G401 (cell line): Measurements from ENCODE around the gene OPALIN. TPM values are rescaled to one million over a fixed set of nuclear protein-coding genes. Genes with fewer than 3 reads are reported as not detected.

ENCODE experiments used
- DNase-seq: peaks from one replicate; pipeline ENCODE4 v3.0.0-alpha.2; 2015; ENCODE audit warnings: low spot score
- in situ Hi-C: cut with HindIII; loops from 2 replicates; pipeline ENCODE4 v1.10.0; 2016; ENCODE audit warnings: low sequenced_read_pairs, mixed read lengths
- total RNA-seq: library from RNA; depleted of rRNA; stranded (reverse); fragments of >200 nt; shearing (Covaris generic); gene quantifications from 2 replicates; pipeline ENCODE4 v1.2.3, GENCODE V29; 2014; rRNA removed

The OPALIN gene, protein sequence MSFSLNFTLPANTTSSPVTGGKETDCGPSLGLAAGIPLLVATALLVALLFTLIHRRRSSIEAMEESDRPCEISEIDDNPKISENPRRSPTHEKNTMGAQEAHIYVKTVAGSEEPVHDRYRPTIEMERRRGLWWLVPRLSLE
- not detected in 2 replicates for total RNA-seq

DNA sequence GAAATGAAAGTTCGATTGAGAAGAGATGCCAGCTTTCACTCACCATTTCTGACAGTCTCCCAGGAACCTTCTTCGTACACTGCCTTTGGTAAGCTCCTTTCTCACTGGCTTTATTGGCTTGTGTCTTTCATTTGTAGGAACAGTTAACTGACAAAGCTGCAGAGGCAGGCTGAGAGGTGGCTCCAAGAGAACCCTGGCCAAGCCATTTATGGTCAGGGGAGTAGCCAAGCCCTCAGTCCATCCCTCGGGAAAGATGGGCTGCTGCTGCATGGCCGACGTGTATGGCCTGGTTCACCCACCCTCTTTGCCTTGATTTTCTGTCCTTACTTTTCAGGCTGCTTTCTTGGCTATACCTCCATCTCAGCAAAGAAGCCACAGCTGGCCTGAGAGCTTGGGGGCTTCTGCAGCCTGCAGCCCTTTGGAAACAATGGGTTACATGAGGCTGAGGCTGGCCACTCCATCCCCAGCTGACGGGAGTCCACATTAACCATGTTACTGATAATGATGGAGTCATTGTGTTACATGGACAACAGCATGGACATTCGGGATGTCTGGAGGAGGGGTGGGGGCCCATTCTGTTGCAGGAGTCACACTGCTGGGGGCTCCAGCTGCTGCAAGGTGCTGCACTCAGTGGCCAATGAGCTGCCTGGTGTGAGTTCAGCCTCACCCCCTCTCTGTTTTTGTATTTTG is at the start of gene OPALIN:
TSS of gene OPALIN (minus strand) at position 152 of the 690 bp plus-strand sequence. CDS start at position 46, 106 bp downstream.
- no peak for DNase-seq
- in situ Hi-C loops, result no loop called here

DNA sequence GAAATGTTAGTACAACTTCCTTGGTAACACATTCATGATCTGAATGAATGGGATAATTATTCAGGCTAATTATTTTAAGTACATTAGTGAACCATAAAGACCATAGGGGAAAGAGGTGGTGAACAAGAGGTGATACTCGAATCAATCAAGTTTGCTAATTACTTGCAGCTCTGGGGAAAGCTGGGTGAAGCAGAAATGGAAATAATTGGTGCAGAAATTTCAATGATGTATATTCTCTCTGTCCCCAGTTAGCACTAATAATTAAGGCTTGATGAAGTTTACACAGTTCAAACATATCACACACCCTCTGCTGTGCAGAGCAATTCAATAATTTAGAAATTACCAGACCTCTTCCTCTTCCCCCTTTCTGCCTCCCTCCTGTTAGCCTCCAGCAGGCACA is 49.4 kb upstream of the OPALIN start:
- in situ Hi-C loops, result no loop called here
- no peak for DNase-seq

DNA sequence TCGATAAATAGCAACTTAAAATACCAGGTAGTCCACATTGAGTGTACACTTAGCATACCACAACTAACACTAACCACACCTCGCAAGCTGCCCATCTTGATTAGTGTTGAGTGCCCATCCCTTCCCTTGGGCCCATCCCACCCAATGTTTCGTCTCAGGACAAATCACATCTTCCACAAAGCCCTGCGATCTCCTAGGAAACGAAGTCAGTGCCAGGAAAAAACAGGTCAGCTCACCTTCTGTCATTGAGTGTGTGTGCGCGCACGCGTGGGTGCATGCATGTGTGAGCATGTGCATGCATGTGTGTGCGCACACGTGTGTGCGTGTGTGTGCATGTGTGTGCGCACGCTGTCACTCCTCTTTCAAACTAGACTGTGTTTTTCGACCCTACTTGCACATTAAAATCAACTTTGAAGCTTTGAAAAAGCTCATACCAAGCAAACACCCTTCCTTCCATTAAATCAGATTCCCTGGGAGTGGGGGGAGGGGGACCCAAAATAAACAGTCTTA is 48.8 kb upstream of the OPALIN start:
- no peak for DNase-seq
- in situ Hi-C loops, result no loop called here

DNA sequence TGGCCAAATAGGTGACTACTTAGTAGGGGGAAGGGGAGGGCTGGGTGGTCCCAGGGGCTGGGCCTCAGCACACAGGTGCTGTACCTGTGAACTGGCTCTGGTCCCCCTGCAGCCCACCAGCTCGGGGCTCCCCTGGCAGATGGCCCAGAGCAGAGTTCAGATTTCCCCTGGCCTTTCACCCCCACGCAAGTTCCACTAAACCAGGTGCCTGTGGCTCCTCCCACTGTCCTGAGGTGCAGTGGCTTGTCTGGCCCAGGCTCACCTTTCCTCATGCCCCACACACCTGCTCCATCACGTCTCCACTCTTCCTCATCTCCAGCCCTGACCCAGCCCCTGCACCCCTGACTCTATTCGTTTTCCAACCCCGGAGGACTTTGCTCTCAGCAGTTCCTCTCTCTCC is 47.3 kb upstream of the OPALIN start:
- in situ Hi-C loops, result no loop called here
- DNase-seq, result no peak

DNA sequence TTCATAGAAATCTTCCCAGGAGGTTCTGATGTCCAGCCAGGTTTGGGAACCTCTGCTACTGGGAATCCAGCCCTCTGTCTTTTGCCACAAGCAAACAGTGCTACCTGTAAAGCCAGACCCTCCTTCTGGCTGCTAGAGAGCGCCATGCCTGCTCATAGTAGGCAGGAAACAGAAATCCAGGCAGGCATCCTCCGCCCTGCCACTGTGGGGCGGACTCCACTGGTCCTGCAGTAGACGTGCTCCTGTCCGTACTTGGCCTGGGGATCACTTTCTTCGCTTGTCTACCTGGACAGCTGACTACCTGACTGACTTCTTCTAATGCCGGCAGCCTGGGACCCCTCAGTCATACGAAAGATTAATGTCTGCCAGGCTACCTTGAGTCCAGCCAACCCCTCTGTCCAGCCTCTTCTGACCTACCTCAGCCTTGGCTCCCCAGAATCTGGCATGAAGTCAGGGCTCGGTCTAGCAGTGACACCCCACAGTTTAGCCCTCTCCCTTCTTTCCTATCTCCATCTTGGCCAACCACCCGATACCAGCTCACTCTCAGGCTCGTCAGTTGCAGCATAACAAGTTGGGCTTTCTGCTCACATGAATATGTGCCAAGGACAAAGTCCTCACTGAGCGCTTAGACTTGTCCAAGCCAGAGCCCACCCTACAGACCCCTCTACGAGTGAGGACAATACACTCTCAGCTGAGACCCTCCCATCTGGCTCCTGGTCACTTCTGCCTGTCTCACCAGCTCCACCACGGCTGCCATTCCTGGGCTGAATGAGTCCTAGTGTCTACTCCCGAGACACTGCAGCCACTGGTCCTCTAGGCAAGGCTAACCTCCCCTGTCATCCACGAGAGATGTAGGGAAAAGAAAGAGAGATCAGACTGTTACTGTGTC is 43.9 kb upstream of the OPALIN start:
- DNase-seq, result no peak
- in situ Hi-C loops, result no loop called here

DNA sequence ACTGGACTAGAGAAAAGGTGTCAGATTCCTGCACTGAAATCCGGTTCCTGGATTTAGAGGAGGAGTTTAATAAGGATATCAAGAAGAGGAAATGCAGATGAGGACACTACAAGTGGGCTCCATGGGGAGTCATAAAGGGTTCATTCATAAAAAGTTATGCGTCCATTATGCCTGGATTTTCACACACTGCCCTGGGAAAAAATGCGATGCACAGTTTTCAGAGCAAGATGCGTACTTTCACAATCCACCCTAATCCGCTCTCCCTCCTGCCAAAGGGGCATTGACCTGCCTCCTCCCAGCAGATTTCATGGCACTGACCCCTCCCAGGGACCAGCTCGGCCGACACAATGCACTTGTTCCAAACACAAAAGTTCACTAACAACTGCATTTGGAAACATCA is 42.2 kb upstream of the OPALIN start:
- no peak for DNase-seq
- in situ Hi-C loops, result no loop called here

DNA sequence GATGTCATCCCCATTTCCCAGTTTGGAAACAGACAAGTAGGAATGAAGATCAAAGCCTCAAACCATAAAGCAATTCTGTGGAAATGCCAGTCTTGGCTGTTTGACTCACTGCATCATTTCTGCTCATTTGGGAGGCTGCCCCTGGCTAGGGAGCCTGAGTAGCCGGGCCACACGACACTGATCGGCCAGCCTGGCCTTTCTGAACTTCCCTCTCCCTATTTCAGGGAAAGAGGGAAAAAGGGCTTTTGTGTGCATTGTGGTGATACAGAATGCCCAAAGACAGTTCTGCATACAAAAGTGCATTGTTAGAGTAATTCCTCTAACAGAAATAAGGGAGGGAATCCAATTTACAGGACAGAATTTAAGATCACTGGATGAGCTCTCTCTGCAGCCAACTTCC is 41.7 kb upstream of the OPALIN start:
- DNase-seq, result no peak
- in situ Hi-C loops, result no loop called here

DNA sequence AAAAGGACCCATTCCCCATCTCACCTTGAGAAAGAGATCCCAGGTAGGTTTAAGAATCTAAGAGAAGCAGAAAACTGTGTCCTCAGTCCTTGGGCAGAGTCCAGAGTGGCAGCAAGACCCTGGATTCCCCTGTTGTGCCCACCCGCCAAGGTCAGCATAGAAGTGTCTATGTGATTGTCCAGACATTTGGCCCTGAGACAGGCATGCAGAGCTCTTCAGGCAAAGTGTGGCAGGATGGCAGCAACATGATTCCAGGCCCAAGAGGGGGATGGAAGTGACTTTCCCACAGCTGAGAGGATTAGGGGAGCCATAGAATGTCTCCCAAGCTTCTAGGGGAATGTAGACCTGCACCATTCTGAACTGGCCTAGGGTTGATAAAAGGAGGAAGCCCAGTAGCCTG is 39.1 kb upstream of the OPALIN start:
- in situ Hi-C loops, result no loop called here
- DNase-seq, result no peak

DNA sequence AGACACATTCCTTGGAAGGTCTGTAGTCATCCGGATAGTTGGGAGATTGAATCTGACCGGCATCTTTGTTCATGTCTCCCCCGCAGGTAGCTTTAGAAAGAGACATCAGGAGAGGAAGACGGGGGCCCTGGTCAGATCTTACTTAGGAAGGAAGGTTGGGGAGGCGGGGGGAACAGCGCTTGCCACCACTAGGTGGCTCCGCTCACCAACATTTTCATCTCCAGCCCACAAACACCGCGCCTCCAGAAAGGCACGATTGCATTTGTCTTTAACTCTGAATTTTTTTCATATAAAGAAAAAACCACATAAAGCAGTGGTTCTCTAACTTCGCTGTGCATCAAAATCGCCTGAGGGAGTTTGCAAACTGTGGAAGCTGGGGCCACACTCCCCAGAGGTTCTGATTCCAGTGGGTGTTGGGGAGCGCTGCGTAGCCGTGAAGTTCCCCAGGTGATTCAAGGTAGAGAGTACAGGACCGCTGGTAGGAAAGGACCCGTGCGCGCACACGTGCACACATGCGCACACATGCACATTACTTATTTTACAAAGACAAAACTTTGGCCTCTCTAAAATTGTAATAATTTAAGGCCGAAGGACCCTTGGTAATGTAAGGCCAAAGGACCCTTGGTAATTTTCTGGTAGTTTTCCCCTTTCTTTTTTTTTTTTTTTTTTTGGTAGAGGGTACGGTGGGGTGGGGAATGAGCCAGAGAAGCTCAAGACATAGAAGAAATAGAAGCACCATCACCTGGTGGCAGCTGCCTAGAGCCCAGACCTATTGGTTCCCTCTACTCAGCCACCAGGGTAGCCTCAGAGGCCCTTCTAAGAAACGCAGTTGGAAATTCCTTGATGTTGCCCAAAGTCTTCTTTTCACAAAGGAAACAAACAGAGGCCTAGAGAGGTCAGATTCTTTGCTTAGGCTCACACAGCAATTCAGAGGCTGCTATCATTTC is 37.4 kb upstream of the OPALIN start:
- in situ Hi-C loops, result no loop called here
- peak; percentile 84 for DNase-seq

DNA sequence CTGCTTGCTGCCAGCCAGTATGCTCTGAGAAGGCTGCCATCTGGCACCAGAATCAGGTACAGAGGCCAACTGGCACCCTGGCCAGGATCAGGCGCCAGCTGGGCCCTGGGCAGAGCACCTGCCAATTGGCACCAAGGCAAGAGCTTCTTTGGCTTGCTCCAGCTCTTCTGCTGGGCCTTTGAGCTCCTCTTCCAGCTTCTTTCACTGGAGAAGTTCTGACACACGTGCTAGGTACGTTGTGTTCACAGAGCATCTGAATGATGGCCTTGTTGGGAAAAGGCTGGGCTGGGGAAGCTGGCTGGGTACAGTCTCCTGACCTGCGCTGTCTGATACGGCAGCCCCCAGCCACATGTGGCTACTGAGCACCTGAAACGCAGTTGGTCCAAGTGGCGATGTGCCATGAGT is 31.7 kb upstream of the OPALIN start:
- in situ Hi-C loops, result no loop called here
- peak; percentile 97 for DNase-seq

DNA sequence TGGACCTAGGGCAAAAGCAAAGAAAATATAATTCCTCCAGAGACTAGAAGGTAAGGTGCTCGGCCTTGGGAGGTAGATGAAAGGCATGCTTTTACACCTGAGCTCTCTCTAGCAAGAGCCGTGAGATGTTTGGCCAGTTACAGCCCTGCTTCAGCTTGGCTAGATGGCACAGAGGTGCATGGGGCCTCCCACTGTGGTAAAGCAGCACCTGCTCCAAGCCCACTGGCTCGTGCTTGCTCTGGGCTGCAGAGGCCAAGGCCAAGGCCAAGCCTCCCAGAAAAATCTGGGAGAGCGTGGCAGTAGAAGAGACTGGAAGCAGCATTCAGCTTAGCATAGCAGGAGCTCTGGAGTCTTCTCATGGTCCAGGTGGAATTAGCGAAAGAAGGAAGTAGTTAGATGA is 31.0 kb upstream of the OPALIN start:
- no peak for DNase-seq
- in situ Hi-C loops, result no loop called here

DNA sequence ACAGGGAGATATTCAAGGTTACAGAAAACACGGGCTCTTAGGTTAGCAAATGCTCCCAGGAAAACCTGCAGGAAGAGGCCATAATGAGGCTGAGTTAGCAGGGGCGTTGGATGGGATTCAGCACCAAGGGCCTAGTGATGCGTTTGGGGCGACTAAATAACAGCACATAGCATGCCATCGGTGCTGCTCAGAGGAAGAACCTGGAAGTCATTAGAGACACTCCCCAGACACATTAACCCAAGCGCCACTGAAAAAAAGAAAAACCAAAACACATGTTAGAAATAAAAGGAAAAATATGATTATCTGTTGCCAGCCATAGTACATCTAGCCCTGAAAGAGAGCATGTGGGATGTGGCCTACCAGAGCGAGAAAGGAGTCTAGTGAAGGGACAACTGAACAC is 28.8 kb upstream of the OPALIN start:
- in situ Hi-C loops, result no loop called here
- DNase-seq, result no peak

DNA sequence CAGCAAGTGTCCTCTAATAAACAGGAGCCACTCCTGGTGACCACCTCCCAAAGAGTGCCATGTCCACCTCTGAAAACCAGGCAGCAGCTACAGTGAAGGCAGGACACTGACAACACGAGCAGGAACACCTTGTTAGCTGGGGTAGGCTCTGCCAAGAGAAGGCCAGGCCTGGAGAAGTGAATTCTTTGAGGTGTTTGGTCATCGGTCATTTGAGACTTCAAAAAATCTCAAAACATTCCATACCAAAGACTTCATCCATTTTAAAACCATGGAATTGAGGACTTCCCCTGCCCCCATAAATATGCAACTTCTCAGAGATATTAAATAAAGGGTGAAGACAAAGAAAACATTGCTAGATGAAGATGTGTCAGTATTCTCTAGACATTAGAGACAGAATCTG is 28.4 kb upstream of the OPALIN start:
- no peak for DNase-seq
- in situ Hi-C loops, result no loop called here

DNA sequence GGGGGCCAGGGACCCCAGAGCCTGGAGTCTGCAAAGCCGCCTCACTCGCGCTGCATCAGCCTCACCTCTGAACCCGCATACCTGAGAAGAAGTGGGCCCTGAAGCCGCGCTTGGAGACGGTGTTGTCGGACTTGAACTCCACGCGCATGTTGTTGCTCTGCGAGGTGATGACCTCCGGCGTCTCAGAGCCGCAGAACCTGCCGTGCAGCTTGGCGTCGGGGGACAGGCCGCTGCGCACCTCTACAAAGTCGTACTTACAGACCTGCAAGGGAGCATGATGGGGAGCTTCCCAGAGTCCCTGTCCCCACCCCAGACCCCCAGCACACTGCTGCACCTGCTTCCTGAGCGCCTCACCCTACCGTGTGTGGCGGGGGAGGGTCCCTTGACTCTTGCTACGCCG is 25.7 kb upstream of the OPALIN start:
- in situ Hi-C loops, result no loop called here
- no peak for DNase-seq

DNA sequence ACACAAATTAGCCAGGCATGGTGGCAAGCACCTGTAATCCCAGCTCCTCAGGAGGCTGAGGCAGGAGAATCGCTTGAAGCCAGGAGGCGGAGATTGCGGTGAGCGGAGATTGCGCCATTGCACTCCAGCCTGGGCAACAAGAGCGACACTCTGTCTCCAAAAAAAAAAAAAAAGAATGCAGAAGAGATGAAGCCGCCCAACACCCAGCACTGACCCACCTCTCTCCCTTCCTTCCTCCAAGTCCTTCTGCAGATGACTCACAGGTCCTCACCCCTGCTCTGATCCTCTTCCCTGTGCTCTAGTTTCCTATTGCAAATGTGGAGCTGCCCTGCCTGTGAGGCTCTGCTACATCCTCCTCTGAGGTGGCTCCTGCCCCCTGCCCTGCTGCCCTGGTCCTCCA is 22.0 kb upstream of the OPALIN start:
- DNase-seq, result no peak
- in situ Hi-C loops, result no loop called here

DNA sequence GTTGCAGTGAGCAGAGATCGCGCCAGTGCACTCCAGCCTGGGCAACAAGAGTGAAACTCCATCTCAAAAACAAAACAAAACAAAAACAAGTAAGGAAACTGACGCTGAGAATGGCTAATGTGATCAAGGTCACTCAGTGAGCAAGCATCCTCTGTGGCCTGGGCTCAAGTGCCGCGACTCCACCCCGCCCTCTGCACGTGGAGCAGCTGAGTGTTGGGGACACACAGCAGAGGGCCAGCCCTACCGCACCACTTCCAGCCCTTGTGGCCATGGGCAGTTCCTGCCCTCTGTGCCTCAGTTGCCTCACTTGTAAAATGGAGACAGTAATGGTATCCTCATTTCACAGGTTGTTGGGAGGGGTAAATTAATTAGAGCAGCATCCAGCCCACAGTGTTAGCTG is 21.0 kb upstream of the OPALIN start:
- in situ Hi-C loops, result no loop called here
- no peak for DNase-seq

DNA sequence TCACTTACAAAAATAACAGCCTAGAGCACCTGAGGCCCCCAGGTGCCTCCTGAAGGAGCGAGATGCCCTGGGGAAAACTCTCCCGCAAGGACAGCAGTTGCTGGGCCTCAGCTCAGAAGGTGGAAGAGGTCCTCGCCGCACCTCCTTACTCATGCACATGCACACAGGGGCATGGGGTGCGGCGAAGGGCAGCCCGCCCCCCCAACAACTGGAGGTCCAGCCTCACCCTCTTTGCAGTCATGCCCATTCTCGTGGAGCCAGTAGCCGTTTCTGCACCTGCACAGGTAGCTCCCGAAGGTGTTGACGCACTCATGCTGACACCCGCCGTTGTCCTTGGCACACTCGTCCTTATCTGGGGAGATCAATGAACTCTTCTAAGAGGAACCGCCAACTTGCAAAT is 19.9 kb upstream of the OPALIN start:
- in situ Hi-C loops, result no loop called here
- DNase-seq, result no peak

DNA sequence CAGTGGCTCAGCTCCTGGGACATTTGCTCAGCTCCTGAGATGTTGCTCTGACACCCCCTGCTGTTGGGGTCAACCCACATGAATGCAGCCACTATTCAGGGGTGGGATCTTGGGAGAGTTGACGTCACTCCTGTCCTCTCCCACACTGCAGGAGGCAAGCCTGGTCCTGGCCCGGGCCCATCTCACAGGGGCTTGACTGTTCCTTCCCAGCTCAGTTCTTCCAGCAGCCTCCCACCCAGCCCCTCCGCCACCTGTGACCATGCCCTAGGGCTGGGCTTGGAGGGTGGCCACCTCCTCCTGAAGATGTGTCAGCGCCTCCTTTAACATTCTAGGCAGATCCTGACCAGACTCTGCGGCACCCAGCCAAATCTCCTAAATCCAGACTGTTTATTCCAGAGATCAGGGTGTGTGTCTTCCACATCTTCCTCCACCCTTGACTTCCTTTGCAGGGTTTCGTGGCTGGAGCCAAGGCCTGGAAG is 19.1 kb upstream of the OPALIN start:
- DNase-seq, result no peak
- in situ Hi-C loops, result no loop called here

DNA sequence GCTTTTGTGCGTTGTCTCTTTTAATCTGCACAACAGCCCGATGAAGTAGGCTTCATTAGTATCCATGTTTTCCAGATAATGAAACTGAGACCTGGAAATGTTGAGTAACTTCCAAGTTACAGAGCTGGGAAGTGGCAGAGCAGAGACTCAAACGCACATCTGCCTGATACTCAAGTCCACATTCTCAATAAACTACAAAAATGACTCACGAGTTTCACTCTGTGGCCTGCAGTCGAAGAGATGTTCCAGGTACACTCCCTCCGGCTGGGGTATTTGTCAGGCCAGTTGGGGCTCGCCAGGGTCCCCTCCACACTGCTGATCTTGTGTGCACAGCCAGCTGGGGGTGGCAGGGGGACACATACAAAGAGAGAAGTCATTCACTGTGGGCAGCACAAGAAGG is 17.7 kb upstream of the OPALIN start:
- no peak for DNase-seq
- in situ Hi-C loops, result no loop called here
